IPS DF 19.7 (cell line): ENCODE measurements around the gene DHX58.

ENCODE experiments used
- DNase-seq: peaks from one replicate; pipeline ENCODE4 v3.0.0-alpha.2; 2013; ENCODE audit warnings: low read depth, low spot score

The DHX58 gene

DNA sequence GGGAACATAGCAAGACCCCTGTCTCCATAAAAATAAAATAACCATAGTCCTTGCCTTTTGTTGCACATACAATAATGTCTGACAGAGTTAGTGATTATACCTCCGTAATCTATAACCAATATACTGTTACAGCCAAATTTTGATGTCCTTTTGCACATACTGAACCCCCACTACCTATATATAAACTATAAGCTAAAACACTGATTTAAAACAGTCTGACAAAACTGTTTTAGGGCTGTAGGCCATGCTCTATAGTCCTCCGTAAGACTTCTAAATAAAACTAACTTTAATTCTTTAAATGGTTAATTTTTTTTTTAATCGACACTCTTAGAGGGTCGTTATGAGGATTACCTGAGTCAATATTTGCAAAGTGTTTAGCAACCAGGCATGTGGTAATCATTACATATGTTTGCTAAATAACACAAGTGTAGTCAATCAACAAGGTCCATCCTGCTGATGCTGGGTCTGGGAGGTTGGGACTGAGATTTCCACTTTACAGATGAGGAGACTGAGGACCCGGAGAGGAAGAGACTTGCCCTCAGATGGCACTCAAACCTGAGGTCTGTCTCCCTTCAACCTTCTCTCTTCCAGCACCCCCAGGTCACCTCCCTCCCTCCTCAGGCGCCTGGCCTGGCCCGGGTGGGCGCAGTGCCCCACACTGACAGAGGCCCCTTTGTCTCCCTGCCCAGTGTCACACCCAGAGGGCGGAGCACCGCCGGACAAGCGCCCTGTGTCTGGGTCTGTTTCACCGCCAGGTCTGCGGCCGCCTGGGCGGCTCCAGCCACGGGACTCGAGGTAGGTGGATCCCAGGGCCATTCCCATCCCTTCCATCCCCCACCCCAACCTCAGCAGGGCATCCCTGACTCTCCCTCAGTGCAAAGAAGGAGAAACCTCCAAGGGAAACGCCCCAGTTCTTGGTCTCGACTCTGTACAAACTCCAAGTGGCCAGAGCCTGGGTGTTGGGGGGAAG is 24.5 kb downstream of the DHX58 start:
- no peak for DNase-seq

DNA sequence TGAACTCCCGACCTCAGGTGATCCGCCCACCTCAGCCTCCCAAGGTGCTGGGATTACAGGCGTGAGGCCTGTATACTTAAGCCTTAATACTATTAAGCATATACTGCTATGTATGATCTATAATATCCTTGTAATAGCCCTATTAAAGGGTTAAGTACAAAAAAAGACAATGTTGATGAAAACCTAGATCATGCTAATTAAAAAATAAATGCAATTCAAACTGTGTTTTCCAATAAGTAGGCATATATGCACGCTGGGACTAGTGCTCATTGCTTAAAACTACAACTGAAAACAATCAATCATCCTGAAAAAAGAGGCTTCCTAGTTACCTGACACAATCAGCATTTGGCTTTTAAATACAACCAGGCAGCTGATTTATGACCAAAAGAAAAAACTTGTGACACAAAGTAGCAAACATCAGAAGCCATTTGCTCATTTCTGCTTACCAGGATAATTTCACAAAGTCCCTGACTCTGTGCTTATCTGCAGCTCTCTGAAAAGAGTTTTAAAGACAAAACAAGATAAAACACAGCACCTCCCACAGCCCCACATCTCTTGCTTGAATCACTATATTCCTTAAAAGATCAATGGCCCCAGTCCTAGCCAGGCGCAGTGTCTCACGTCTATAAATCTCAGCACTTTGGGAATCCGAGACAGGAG is 25.3 kb downstream of the DHX58 start:
- no peak for DNase-seq

DNA sequence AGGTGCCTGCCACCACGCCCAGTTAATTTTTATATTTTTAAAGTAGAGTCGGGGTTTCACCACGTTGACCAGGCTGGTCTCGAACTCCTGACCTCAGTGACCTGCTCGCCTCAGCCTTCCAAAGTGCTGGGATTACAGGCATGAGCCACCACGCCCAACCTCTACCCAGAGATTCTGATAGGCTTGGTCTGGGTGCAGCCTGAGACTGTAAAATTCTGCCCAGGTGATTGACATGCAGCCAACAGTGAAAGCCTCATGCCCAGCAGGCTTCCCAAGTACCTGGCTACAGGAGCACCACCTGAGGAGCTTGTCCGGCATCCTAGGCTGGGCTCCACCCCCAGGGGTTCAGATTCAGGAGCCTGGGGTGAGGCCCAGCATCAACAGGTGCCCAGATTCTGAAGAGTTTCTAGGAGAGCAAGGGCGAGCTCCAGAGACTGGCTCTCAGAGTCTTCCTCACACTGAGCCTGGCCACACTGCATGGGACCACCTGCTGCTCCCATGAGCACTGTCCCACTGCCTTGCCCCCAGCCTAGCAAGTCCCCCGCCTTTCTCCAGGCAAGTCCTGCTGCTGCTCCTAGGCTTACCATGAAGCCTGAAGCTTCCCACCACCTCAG is 30.9 kb downstream of the DHX58 start:
- no peak for DNase-seq

DNA sequence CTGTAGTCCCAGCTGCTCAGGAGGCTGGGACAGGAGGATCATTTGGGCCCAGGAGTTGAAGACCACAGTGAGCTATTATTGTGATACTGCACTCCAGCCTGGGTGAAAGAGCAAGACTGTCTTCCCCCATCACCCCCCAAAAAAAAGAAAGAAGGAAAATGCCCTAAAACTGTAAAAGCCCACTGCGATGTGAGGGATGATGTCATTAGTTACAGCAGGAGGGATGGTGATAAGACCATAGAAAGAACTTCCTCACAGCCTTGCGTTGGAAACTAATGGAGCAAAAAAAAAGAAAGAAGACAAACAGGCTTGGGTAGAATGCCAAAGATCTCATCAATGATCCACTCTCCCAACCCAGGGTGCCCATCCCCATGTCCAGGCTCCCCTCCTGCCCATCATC is 33.0 kb downstream of the DHX58 start:
- no peak for DNase-seq

DNA sequence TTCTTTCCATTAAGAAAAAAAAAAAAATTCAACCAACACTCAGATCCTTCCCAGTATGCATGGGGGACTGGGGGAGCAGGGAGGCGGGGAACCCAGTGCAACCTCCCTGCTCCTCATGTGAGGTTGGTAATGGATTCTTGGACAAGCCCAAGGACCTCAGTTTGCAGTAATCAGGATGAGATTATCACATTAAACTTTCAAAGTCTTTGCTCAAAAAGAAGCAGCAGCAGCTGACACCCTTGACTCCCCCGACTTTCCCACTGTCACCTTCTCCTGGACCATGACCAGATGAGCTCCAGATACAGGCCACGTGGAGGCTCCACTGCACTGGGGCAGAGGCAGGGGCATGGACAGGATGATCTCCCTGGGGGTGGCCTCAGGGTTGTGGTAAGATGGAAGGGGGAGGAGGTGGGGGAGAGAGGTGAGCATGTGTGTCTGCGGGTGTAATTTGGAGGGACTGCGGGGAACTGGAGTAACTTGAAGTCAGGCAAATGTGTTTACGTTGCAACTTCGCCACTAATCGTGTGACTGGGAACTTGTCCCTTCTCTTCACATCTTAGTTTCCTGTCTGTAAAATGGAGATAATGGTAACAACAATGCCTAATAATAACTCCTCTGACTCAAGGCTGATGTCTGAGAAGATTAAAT is 34.0 kb downstream of the DHX58 start:
- DNase-seq: no peak

DNA sequence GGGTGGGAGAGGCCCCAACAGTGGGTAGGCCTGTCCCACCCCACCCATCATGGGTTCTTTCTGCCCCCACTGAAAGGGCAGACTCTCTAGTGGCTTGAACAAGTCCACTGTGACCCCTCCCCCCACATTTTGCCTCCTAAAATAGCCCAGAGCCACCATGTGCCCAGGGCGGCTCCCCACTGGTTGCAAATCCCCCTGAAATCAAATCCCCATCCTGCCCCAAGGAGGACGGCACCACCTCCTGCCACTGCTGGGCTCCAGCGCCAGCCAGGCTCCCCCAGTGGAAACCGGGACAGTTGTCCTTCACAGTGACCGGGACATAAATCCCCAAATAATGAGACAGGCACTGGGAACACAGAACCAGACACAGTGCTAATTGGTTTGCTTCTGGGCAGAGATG is 34.8 kb downstream of the DHX58 start:
- no peak for DNase-seq

DNA sequence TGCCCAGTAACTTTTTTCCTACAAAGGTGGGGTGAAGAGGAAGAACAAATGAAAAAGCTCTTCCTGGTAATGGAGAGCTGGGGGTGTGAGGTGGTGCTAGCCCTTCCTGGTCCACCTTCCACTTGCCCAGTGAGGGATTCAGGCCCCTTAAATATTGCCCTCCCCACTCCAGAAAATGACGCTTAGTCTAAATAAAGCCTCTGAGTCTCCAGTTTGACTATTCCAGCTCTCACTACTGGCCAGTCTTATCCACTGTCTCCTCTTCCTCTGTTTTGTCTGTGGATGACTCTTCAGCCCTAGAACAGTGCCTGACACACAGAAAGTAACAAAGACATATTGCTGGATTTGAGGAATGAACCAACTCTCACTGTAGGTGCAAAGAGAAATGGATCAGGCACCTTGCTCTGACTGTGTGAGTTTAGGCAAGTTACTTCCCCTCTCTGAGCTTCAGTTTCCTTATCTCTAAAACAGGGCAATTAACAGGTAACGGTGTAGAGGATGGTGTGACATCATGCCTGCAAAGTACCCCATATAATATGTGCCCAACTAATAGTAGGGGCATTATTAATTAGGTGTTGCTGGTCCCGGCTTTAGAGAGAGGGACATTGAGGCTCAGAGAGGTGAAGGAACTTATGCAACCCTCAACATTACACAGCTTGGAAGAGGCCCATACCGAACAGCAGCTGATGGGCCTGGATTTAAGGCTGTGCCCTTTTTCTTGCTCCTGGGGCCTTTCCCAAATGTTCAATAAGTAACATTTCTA is 35.5 kb downstream of the DHX58 start:
- DNase-seq: no peak

DNA sequence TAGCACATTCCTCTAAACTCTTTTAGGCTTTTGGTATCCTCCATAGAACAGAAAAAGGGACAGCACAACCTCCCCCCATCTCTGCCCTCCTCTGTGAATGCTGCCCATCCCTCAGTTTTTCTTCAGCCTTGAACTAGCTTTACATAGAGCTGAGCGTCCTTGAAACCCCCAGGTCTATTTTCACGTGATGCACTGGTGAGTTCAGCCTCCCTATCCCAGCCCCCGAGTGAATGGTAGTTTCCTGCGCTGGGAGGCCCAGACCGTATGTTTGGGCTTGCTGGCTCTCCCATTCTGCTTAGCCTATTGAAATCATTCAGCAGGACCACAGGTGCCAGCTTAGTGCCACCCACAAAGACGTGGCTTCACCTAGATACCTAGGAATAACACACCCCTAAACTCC is 36.7 kb downstream of the DHX58 start:
- no peak for DNase-seq

DNA sequence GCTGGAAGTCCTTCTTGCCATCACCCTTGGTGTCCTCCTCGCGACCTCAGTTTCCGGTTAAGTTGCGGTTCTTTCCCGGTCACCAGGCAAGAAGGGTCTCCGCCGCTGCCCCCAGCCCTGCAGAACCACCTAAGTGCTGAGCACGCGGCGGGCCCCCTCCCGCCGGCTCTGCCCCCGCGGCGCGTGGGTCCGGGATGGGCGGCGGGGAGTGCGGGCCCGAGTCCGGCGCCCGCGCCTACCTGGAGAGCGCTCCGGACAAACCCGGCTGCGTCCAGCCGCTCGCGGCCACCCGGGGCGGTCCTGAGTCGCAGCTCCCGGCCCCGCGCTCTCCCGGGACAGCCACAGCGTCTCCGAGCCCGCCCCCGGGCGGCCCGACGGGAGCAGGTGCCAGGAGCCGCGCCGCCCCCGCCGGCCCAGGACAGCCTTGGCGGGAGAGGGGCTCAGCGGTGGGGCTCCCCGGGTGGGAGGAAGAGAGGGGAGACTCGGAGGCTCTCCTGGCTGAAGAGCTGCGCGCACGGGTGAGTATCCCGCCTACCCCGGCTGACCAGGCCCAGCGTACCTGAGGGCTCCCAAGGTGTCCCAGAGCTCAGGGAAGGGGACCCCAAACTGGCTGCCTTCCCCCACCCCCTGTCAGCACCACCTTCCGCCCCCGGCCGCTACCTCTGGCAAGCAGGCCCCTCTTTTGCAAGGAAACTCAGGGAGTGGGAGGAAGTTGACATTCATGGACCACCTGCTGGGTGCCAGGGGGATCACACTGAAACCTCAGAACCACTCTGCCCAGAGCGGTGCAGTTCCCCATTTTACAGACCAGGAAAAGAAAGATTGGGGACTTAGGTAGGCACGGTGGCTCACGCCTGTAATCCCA is 40.0 kb downstream of the DHX58 start:
- DNase-seq: no peak

DNA sequence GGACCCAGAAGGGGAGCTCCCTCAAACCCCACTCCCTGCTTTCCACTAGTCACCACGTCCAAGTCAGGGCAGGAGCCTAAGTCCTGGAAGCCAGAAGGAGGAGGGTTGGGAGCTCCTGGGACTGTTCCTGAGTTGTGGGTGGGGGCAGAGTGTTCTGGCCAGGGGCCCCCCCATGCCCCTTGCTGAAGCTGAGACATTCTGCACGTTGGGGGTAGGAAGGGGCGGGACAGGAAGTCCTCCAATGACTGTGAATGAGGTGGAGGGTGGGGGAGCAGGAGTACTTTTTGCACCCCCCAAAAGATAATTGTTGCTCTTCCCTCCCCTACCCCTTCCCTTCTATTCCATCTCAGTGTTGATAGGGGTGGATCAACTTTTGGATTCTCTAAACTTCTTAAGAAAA is 40.7 kb downstream of the DHX58 start:
- no peak for DNase-seq

DNA sequence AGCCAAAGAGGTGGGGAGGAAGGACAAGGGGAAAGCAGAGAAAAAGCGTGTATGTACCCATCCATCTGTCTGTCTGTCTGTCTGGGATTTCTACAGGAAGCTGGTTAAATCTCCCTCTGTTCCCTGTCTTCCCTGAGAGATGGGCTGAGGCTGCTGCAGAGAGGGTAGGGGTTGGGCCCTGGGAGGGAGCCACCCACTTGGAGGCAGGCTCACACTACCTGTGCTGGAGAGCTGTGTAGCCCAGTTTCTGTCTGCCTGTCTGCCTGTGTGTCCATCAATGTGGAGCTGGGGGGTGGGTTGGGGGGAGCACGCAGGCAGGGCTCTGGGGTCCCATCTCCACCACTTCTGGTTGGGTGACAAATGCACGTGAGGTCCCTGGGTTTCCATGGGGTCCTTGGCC is 43.5 kb downstream of the DHX58 start:
- no peak for DNase-seq

DNA sequence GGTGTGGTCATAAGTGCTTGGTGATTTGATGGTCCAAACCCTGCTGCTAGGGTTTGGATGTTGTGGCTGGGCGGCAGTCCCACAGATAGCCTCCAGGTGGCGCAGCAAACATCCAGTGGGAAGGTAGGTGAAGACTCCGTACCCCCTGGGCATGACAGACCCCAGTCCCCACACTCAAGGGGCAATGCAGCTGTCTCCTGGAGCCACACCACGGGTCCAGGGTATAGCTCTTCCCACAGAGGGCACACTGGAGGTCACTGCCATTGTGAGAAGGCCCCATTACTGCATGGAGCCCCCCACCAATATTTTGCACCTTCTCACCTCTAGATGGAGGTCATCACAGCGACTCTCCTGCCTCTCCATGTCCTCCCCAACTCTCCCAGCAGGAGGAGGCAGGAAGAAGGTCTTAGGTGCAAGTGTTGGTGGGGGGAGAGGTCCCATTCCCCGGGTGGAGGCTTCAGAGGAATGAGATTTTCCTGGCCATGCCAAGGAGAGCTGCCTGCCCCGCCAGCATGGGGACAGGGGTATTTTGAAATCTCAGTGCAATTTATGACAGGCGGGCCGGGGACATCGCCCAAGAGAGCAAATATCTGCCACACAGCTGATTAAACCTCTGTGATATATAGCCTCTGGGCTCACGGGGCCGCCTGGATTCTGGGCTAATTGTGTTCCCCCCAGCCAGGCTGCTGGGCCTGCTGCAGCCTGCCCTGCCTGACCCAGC is 45.0 kb downstream of the DHX58 start:
- no peak for DNase-seq

DNA sequence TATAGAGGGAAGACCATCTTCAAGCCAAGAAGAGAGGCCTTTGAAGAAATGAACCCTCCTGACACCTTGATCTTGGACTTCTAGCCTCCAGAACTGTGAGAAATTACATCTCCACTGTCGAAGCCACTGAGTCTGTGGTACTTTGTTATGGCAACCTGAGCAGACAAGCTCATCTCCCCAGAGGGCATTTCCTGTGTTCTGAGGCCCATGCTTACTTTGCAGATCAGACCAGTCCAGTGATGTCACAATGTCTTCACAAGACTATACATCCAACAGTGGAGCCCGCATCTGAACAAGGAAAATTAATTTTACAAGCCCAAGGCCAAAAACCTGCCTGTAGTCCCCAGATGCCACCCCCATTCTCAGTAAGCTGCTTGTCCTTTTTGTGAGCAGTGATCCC is 47.3 kb downstream of the DHX58 start:
- DNase-seq: no peak

DNA sequence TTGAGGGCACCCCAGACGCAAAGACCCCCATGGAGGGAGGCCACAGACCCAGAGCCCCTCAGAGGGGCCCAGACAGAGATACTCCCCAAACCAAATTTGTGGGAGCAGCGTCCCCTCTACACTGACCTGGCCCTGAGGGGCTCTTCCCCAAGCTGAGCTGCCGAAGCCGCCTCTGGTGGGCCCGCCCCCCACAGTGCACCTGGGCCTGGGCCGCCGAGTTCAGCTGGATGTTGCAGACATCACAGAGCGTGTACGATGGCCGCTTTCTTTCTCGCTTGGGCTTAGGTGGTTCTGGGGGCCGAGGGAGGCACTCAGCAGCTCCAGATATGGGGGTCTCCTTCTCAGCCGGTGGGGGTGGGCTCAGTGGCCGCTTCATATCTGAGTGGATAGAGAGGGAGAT is 49.8 kb downstream of the DHX58 start:
- no peak for DNase-seq

DNA sequence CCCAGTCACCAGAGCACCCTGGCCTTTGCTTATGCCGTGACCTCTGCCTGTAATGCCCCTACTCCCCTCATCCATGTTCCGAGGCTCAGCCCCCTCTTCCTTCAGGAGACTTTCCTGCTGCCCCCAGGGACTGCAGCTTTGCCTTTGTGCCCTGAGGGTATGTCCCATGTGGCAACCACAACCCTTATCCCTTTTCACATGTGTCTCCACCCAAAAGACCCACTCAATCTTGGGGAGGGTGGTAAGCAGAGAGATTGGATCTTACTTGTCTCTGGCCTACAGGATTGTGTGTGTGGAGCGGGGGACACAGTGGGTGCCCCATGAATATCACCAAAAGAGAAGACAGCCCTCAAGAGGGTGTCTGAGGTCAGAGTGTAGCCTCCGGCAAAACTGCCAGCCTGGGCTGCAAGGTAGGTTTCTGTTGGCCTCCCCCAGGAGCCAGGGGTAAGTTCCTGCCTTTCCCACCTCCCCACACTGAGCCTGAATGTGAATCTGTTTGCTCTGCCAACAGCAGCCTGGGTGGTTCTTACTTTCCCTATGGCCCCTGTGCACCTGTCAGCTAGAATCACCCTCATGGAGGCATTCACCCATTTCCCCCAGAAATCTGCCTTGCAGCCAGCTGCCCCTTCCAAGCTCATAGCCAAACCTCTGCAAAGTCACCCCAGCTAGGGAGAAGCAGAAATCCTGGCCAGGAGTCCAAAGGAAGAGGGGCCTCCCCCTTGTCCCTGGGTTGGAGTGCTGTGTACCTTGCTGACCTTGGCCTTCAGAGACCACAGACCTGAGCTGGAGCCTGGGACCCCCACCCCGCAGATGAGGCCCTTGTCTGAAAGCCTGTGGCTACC is 50.6 kb downstream of the DHX58 start:
- DNase-seq: no peak

DNA sequence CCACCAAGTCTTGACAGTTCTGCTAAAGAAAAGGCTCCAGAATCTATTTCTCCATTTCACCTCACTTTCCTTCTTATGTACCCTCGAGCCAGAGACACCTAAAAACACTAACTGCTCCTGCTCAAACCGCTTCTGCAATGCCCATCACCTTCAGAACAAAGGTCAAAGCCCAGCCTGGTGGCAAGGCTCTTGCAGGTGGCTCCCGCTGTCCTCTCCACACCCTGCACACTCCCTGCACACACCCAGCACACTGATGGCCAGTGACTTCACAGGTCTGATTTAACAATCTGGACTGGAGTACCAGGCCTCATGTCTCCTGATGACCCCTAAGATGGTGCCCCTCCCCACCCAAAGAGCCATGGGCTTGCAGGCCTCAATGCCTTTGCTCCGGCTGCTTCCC is 52.3 kb downstream of the DHX58 start:
- DNase-seq: no peak

DNA sequence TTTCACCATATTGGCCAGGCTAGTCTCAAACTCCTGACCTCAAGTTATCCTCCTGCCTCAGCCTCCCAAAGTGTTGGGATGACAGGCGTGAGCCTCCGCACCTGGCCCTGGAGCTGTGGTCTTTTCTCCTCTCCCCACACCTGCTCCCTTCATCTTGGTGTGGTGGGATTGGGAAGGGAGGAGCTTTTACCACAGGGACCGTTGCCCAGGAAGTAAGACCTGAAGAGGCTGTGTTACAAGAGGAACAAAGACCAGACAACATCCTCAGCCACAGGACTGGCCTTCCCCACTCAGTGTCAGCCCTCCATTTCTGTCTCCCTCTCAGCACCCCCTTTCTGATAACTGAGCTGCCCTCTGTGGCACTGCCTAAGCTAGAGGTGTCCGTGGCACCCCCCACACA is 52.7 kb downstream of the DHX58 start:
- no peak for DNase-seq

DNA sequence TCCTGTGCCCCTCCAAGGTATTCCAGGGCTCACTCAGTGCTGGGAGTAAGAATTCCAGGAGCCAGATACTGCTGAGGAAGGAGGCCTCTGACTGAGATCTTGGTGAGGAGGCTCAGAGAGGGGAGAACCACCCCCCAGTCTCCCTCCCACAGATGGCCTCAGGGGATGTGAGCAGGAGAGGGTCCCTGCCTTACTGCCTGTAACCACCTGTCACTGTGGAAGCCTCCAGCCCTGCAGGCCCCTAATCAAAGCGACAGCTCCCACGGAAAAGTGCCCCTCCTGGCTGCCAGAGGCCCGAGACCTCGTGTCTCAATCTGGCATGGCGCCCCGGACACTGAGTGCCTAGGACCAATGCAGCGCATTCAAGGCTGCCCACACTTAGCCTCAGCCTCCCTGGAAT is 54.5 kb downstream of the DHX58 start:
- DNase-seq: no peak

DNA sequence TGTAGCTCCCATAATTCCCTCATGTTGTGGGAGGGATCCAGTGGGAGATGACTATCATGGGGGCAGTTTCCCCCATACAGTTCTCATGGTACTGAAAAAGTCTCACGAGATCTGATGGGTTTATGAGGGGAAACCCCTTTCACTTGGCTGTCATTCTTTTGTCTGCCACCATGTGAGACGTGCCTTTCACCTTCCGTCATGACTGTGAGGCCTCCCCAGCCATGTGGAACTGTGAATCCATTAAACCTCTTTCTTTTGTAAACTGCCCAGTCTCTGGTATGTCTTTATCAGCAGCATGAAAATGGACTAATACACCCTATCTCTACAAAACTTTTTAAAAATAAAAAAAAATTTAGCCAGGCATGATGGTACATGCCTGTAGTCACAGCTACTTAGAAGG is 55.9 kb downstream of the DHX58 start:
- no peak for DNase-seq
